SK-N-MC (cell line): ENCODE results near the gene GNB2.

Experiments used
- EZH2 ChIP-seq: fragments of 200-600 bp; sonication (generic); IDR thresholded peaks from one replicate; pipeline ENCODE4 v1.6.1; 2017; ENCODE audit warnings: antibody characterized with exemption
- FOXP2 ChIP-seq: optimal IDR thresholded peaks from 2 replicates; pipeline ENCODE3; 2011; ENCODE audit warnings: mild to moderate bottlenecking, moderate library complexity; ENCODE audit not compliant: insufficient read depth; ENCODE audit errors: extremely low read length, control extremely low read depth
- POLR2AphosphoS5 ChIP-seq: IDR thresholded peaks from 2 replicates; pipeline ENCODE4 v1.6.1; 2012; ENCODE audit warnings: mild to moderate bottlenecking, low read depth, low read length, borderline replicate concordance

- no peak; the same call in none of the 2 replicates for TF ChIP-seq POLR2AphosphoS5
- TF ChIP-seq EZH2, result no peak
- TF ChIP-seq FOXP2, result no peak
Measured at GRCh38 chr7:100679927-100680575, 6.5 kb downstream of the GNB2 start.
